GM13977 (cell line): ENCODE results near the gene UNK.

Experiments
- DNase-seq: peaks from one replicate; pipeline ENCODE4 v3.0.0; 2012; ENCODE audit warnings: low spot score
- CTCF ChIP-seq: IDR thresholded peaks from 2 replicates; pipeline ENCODE4 v1.5.1; 2012; ENCODE audit warnings: mild to moderate bottlenecking, control low read depth; ENCODE audit not compliant: insufficient read depth; ENCODE audit errors: extremely low read depth, missing control alignments
- in situ Hi-C: fragments of 300-500 bp; cut with MboI; formaldehyde crosslinking; loops from one replicate; pipeline ENCODE4 v1.12.0; 2022; ENCODE audit warnings: low sequenced_read_pairs, low pct_unique_long_range_greater_than_20kb, mixed read lengths, inconsistent platforms; ENCODE audit not compliant: unreplicated experiment

The UNK gene

GRCh38 chr17:75763613-75764416 lies 20.8 kb upstream of the UNK start:
- no peak for DNase-seq
- in situ Hi-C loops = no loop called here
- no peak for TF ChIP-seq CTCF

- DNase-seq = no peak
- in situ Hi-C loops = no loop called here
- TF ChIP-seq CTCF = no peak
These were observed 20.2 kb upstream of the UNK start for GRCh38 chr17:75764417-75764710.

DNA sequence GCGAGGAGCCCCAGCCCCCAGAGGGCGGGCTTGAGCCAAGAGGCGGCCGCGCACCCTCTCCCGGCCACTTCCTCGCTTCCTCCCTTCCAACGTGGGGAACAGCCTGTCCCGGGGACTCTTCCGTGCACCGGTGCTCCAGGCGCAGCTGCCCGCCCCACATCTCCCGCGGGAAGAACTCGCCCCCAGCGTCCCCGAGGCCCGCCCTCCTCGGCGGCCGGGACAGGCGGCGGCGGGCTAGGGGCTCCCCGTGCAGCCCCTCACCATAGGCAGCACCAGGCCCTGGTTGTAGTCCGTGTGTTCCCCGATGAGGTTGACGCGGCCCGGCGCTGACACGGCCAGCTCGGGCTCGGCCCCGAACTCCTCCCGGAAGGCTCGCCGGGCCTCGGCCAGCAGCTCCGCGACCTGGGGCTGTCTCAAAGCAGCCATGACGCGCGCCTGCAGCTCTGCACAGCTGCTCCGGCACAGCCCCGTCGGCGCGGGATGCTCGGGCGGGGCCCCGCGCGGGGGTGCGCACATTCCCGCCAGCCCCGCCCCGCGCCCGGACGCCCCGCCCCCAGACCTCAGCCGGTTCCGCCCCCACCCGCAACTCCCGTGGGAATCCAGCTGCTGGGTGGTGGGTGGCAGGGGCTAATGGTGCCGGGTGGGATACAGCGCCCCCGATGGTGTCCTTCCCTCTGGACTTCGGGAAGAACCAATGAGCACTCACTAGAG lies 19.7 kb upstream of the UNK start, which contains the start of gene GALK1:
GALK1 (minus strand) TSS at position 482 of the 711 bp plus-strand sequence; CDS start at position 426, 56 bp downstream.
- TF ChIP-seq CTCF = peak; percentile 68
- DNase-seq = peak; percentile 93
- in situ Hi-C loops = no loop called here

DNA sequence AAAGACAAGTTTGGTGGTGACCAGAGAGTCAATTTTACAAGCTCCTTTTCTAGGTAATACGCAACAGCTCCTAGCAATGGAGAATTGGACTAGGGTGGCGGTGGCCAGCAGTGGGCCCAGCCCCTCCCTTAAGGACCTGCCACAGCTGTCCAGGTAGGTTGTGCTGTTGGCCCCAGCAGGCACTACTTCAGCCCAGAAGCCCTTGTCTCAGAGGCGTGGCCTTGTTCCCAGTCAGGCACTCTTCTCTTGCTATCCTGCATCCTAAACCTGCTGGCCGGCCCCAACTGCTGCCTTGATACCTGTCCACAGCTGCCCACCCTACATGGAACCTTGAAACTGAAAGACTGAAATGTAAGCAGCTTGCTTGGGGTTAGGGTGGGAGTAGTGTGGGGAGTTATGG lies 18.6 kb upstream of the UNK start:
- TF ChIP-seq CTCF = no peak
- in situ Hi-C loops = no loop called here

GRCh38 chr17:75767881-75768280 lies 16.7 kb upstream of the UNK start:
- no peak for TF ChIP-seq CTCF
- in situ Hi-C loops = no loop called here

More for the DNA sequence above, 18.6 kb upstream of the UNK start:
- DNase-seq = no peak

GRCh38 chr17:75769536-75769935 lies 15.1 kb upstream of the UNK start:
- no peak for DNase-seq
- in situ Hi-C loops = no loop called here
- TF ChIP-seq CTCF = no peak

More at GRCh38 chr17:75767881-75768280, 16.7 kb upstream of the UNK start:
- no peak for DNase-seq
